Measurements from ENCODE around the gene KMT2A. TPM values are rescaled to one million over a fixed set of nuclear protein-coding genes. Genes with fewer than 3 reads are reported as not detected.
"Not testable (repeated sequence)": the region's sequence is repeated elsewhere in the genome, so short reads cannot be mapped to it uniquely, and the experiment has no call there.

Gene KMT2A
- total RNA-seq, 3 donors from 2014 or later: 42.5 to 54.8 (median 44.1) TPM

DNA sequence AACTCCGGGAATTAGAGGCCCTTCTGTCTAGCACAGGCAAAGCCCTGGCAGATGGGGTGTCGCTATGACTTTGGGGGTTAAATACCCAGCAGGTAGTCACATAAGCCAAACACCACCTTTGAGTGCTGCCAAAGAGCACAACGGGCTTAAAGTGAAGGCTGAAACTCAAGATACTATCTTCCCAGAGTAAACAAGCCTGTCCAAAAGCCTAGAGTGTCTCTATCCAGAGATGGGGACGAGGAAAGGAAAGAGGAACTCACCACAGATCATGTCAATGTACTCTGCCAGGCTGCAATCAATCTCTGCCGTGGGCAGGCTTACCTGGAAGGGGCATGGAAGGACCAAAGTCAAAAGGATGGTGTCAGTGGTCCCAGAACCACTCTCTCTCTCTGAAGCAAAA, 109.2 kb downstream of the KMT2A start:
- peaks cover 9% of the 10 kb centered on the region for H3K36me3 Mint-ChIP-seq (ENCODE audit: insufficient read depth)
- no peak overlapping the region for H3K4me3 Mint-ChIP-seq
- no peaks in the 10 kb centered on the region for H3K27me3 Mint-ChIP-seq (ENCODE audit: low read depth)
- H3K9me3 Mint-ChIP-seq: no peaks in the 10 kb centered on the region
- DNase-seq (no peak), ATAC-seq (no peak)
- H3K4me1 Mint-ChIP-seq (ENCODE audit: low read depth): no peaks in the 10 kb centered on the region

DNA sequence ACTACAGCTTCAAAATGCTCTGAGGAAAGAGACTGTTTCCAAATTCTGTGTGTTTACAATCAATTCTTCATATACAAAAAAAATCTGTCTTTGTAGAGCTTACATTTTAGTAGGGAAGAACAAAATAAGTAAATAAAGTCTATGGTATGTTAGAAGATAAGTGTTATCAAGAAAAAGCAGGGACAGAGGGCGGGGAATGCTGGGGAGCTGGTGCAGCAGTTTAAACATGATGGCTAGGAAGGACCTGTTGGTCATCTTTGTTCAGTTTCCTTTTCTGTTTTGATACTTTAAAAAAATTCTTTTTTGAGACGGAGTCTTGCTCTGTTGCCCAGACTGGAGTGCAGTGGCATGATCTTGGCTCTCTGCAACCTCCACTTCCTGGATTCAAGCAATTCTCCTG, 110.8 kb downstream of the KMT2A start:
- Mint-ChIP-seq H3K9me3 (no peaks in the 10 kb centered on the region), H3K36me3 (ENCODE audit: insufficient read depth) (peaks cover 15% of the 10 kb centered on the region), H3K4me3 (no peak overlapping the region), H3K4me1 (ENCODE audit: low read depth) (no peaks in the 10 kb centered on the region), H3K27me3 (ENCODE audit: low read depth) (no peaks in the 10 kb centered on the region)
- ATAC-seq: no peak
- no peak for DNase-seq

GRCh38 chr11:118552341-118552740, 116.0 kb downstream of the KMT2A start:
- Mint-ChIP-seq H3K9me3 (no peaks in the 10 kb centered on the region), H3K27me3 (ENCODE audit: low read depth) (no peaks in the 10 kb centered on the region), H3K4me1 (ENCODE audit: low read depth) (no peaks in the 10 kb centered on the region), H3K4me3 (no peak overlapping the region), H3K36me3 (ENCODE audit: insufficient read depth) (peaks cover 28% of the 10 kb centered on the region)
- no peak for DNase-seq
- no peak for ATAC-seq

DNA sequence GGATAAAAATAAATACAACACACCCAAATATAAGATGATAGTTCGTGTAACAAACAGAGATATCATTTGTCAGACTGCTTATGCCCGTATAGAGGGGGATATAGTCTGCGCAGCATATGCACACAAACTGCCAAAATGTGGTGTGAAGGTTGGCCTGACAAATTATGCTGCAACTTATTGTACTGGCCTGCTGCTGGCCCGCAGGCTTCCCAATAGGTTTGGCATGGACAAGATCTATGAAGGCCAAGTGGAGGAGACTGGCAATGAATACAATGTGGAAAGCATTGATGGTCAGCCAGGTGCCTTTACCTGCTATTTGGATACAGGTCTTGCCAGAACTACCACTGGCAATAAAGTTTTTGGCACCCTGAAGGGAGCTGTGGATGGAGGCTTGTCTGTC, 124.5 kb downstream of the KMT2A start:
- Mint-ChIP-seq H3K4me1 (ENCODE audit: low read depth) (peaks cover 12% of the 10 kb centered on the region), H3K27me3 (ENCODE audit: low read depth) (no peaks in the 10 kb centered on the region), H3K9me3 (no peaks in the 10 kb centered on the region), H3K4me3 (no peak overlapping the region), H3K36me3 (ENCODE audit: insufficient read depth) (peaks cover 12% of the 10 kb centered on the region)
- DNase-seq (no peak), ATAC-seq (no peak)

- Mint-ChIP-seq H3K27me3 (ENCODE audit: low read depth) (no peaks in the 10 kb centered on the region), H3K9me3 (no peaks in the 10 kb centered on the region), H3K4me1 (ENCODE audit: low read depth) (peaks cover 13% of the 10 kb centered on the region), H3K4me3 (peak overlapping the region; percentile 93), H3K36me3 (ENCODE audit: insufficient read depth) (peaks cover 3% of the 10 kb centered on the region)
- ATAC-seq (no peak), DNase-seq (no peak)
These were observed 128.8 kb downstream of the KMT2A start for GRCh38 chr11:118565051-118565450.

GRCh38 chr11:118569670-118570069, 133.4 kb downstream of the KMT2A start:
- ATAC-seq (no peak), DNase-seq (no peak)
- Mint-ChIP-seq H3K36me3 (ENCODE audit: insufficient read depth) (peaks cover 2% of the 10 kb centered on the region), H3K27me3 (ENCODE audit: low read depth) (no peaks in the 10 kb centered on the region), H3K4me3 (no peak overlapping the region), H3K9me3 (no peaks in the 10 kb centered on the region), H3K4me1 (ENCODE audit: low read depth) (peaks cover 36% of the 10 kb centered on the region)

- no peak for DNase-seq
- Mint-ChIP-seq H3K27me3 (ENCODE audit: low read depth) (no peaks in the 10 kb centered on the region), H3K9me3 (no peaks in the 10 kb centered on the region), H3K36me3 (ENCODE audit: insufficient read depth) (peaks cover 3% of the 10 kb centered on the region), H3K4me1 (ENCODE audit: low read depth) (peaks cover 40% of the 10 kb centered on the region), H3K4me3 (no peak overlapping the region)
- no peak for ATAC-seq
These were observed 134.5 kb downstream of the KMT2A start for GRCh38 chr11:118570787-118571186.

GRCh38 chr11:118571701-118572060, 135.4 kb downstream of the KMT2A start:
- Mint-ChIP-seq H3K4me1 (ENCODE audit: low read depth) (peaks cover 44% of the 10 kb centered on the region), H3K4me3 (peak overlapping the region; percentile 98)
- not testable (repeated sequence) for H3K27me3 Mint-ChIP-seq (ENCODE audit: low read depth); H3K9me3 Mint-ChIP-seq; DNase-seq; H3K36me3 Mint-ChIP-seq (ENCODE audit: insufficient read depth); ATAC-seq

GRCh38 chr11:118572061-118572980, 136.0 kb downstream of the KMT2A start, which contains the start of gene ARCN1:
TSS of gene ARCN1 (plus strand) at chr11:118572409. CDS start at chr11:118572548, 139 bp downstream.
- Mint-ChIP-seq H3K36me3 (ENCODE audit: insufficient read depth) (peaks cover 8% of the 10 kb centered on the region), H3K27me3 (ENCODE audit: low read depth) (no peaks in the 10 kb centered on the region), H3K4me3 (peak within 1 kb of the TSS; percentile 98), H3K4me1 (ENCODE audit: low read depth) (peaks cover 49% of the 10 kb centered on the region), H3K9me3 (no peaks in the 10 kb centered on the region)
- ATAC-seq: peak; percentile 83 to 88
- peak; percentile 66 for DNase-seq

- peak; percentile 63 to 77 for ATAC-seq
- peaks cover 54% of the 10 kb centered on the region for H3K4me1 Mint-ChIP-seq (ENCODE audit: low read depth)
- no peaks in the 10 kb centered on the region for H3K27me3 Mint-ChIP-seq (ENCODE audit: low read depth)
- DNase-seq: no peak
- H3K9me3 Mint-ChIP-seq: no peaks in the 10 kb centered on the region
- H3K4me3 Mint-ChIP-seq: peak overlapping the region; percentile 98
- H3K36me3 Mint-ChIP-seq (ENCODE audit: insufficient read depth): peaks cover 12% of the 10 kb centered on the region
These were observed 136.8 kb downstream of the KMT2A start for GRCh38 chr11:118572981-118573550.

DNA sequence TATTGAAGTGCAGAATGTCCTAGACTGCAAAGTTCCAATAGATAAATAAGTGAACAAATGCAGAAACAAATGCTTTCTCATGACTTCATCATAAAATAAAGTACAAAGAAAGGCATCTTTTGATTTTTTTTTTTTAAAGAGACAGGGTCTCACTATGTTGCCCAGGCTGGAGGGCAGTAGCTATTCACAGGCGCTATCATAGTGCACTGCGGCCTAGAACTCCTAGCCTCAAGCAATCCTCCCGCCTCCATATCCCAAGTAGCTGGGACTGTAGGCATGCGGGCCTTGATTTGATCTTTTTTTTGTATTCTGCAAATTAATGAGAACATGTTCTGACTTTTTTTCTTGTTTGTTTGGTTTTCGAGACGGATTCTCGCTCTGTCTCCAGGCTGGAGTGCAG, 138.3 kb downstream of the KMT2A start:
- peak overlapping the region; percentile 65 for H3K4me3 Mint-ChIP-seq
- DNase-seq (no peak), ATAC-seq (no peak)
- peaks cover 12% of the 10 kb centered on the region for H3K36me3 Mint-ChIP-seq (ENCODE audit: insufficient read depth)
- H3K4me1 Mint-ChIP-seq (ENCODE audit: low read depth): peaks cover 64% of the 10 kb centered on the region
- H3K27me3 Mint-ChIP-seq (ENCODE audit: low read depth): no peaks in the 10 kb centered on the region
- no peaks in the 10 kb centered on the region for H3K9me3 Mint-ChIP-seq

Other genes starting within 250 kb of the KMT2A start
- gene JAML, start 211.5 kb upstream of the KMT2A start, total RNA-seq: 100 to 1,000 TPM; 135 to 153 (median 137) TPM
- 10 to 100 TPM; 52.7 to 72.0 (median 56.4) TPM for gene MPZL3, start 184.1 kb upstream of the KMT2A start, total RNA-seq
- gene MPZL2, start 172.2 kb upstream of the KMT2A start, total RNA-seq: 10 to 100 TPM in 2 of 3 donors, 1 to 10 TPM in 1; 9.0 to 12.9 (median 12.8) TPM
- 100 to 1,000 TPM; 371 to 436 (median 407) TPM for gene CD3E, start 131.8 kb upstream of the KMT2A start, total RNA-seq
- 100 to 1,000 TPM; 412 to 451 (median 427) TPM for gene CD3D, start 93.8 kb upstream of the KMT2A start, total RNA-seq
- 100 to 1,000 TPM in 2 of 3 donors, 10 to 100 TPM in 1; 86.4 to 105 (median 102) TPM for gene CD3G, start 92.1 kb upstream of the KMT2A start, total RNA-seq
- gene UBE4A, start 76.9 kb upstream of the KMT2A start, total RNA-seq: 10 to 100 TPM; 43.7 to 45.1 (median 45.0) TPM
- 100 to 1,000 TPM; 236 to 266 (median 251) TPM for gene ATP5MG, start 34.9 kb upstream of the KMT2A start, total RNA-seq
- 1 to 10 TPM in 2 of 3 donors, under 1 TPM in 1; 0.84 to 1.1 (median 1.1) TPM for gene TTC36, start 91.0 kb downstream of the KMT2A start, total RNA-seq
- gene TMEM25, start 94.7 kb downstream of the KMT2A start, total RNA-seq: 10 to 100 TPM; 10.1 to 13.8 (median 12.9) TPM
- gene IFT46, start 129.4 kb downstream of the KMT2A start, total RNA-seq: 10 to 100 TPM; 22.5 to 29.7 (median 23.2) TPM
- gene ARCN1, start 135.9 kb downstream of the KMT2A start, total RNA-seq: 100 to 1,000 TPM; 180 to 190 (median 183) TPM
- gene PHLDB1, start 171.1 kb downstream of the KMT2A start, total RNA-seq: 1 to 10 TPM in 2 of 3 donors, under 1 TPM in 1; 0.90 to 1.9 (median 1.3) TPM
- not detected for gene TREH, start 243.2 kb downstream of the KMT2A start, total RNA-seq